HG02798 (cell line): ENCODE measurements around the gene TFDP1.

Experiments
- ATAC-seq: cut with Tn5 transposase; IDR thresholded peaks from one replicate; pipeline ENCODE4 v1.9.1; 2021; ENCODE audit warnings: mild to moderate bottlenecking; ENCODE audit not compliant: unreplicated experiment, poor library complexity

TFDP1 gene

DNA sequence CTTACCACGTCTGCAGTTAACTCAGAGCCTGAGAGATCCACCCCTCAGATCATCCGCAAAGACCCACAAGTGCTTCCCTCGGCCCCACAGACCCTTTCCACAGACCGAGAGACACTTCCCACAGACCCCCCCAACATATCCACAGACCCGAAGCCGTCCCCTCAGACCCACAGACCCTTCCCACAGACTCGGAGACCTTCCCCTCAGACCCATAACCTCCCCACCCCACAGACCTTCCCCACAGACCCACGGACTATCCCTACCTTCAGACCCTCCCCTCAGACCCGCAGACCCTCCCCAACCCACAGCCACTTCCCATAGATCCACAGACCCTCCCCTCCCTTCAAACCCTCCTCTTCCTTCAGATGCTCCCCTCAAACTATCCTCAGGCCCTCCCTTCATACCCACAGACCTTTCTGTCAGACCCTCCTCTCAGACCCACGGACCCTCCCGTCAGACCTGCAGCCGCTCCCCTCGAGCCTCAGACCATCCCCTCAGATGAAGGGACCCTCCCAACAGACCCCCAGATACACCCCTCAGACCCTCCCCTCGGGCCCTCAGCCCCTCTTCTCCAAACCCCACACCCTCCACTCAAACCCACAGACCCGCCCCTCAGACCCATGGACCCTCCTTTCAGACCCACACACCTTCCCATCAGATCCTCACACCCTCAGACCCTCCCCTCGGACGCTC is 20.1 kb upstream of the TFDP1 start:
- no peak for ATAC-seq

GRCh38 chr13:113565526-113566226 is 18.9 kb upstream of the TFDP1 start:
- ATAC-seq = no peak

DNA sequence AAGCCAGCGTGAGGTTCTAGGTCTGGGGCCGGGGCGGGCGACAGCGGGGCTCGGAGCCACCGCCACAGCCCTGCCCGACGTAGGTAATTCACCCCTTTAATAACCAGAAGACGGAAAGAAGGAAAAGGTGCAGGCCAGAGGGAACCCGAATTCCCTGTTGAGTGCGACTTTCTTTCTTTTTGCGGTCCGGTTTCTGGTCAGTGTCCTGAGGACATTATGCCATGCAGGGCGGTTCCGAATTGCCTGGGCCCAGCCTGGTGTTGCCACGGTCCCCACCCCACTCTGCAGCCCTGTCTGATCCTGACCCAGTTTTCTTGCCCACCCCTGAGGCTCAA is 18.4 kb upstream of the TFDP1 start:
- no peak for ATAC-seq

DNA sequence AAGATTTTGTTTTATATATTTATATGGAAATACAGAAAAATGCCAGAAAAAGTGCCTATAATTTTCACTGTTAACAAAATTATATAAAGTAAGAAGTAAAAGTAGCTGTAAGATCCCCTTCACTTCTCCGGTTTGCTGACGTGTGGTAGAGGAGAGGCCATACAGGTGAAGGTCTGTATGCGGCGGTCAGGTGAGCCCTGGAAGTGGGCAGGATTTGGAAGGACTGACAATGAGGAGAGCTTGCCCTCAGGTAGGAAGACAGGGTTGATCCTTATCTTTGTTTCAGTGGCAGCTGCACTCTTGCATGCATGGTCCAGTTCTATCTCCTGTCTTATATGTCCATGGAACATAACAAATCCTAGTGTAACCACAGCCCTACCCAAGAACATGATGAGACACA is 16.9 kb upstream of the TFDP1 start:
- ATAC-seq = no peak

DNA sequence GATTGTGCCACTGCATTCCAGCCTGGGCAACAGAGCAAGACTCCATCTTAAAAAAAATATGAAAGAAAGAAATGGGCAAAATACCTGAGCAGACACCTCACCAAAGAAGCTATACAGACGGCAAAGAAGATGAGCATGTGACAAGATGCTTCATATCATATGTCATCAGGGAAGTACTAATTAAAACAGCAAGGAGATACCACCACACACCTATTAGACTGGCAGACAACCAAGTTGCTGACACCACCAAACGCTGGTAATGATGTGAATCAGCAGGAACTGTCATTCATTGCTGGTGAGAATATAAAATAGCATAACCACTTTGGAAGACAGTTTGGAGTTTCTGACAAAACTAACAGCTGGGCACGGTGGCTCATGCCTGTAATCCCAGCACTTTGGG is 11.5 kb upstream of the TFDP1 start:
- ATAC-seq = no peak

DNA sequence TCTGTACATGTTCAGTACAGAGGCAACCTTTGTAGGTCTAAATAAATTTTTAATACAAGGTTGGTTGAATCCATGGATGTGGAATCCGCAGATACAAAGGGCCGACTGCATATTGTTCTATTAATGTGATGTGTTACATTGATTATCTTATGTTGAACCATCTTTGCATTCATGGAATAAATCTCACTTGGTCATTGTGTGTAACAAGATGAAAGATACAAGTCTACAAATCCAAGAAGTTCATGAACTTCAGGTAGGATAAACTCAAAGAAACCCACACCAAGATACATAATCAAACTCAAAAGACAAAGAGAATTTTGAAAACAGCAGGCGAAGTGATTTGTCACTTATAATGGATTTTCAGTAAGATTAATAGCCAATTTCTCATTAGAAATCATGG is 8.0 kb upstream of the TFDP1 start:
- ATAC-seq = no peak

- no peak for ATAC-seq
Measured at GRCh38 chr13:113577881-113578435, 6.6 kb upstream of the TFDP1 start.

GRCh38 chr13:113579686-113580085 is 4.9 kb upstream of the TFDP1 start:
- ATAC-seq = no peak

- ATAC-seq = no peak
Measured at GRCh38 chr13:113581871-113582270, 2.7 kb upstream of the TFDP1 start.

DNA sequence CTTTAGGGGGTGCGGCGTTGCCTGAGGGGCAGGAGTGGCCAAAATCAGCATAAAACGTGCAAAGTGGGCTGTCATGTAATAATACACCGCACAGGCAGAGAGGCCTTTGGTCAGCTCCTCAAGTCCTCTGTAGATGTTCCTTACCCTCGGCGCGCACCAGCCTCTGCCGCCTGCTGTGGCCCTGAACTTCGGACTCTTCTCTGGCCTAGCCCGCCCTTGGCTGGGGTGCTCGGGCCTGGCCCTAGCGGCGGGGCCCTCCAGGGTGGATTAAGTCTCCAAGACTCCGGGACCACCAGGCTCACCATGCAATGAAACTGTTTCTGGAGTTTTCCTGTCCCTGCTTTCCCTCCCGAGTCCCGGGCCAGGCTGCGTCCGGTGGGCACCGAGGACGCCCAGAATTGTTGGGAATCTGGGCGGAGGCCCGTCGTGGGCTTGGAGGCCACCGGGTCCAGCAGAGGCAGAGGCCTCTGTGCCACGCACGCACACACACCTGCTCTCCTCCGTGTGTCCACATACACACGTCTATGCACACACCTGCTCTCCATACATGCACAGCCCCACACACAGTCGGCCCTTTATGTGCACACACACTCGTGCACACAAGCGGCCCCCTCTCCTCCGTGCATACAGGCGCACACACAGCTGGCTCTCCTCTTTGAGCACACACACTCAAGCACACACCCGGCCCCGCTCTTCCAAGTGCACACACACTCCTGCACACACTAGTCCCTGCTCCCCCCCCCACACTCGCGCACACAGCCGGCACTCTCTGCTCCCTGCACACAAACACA is 1.5 kb upstream of the TFDP1 start:
- no peak for ATAC-seq

GRCh38 chr13:113584870-113585671 is 518 bp downstream of the TFDP1 start:
- peak; percentile 36 for ATAC-seq

DNA sequence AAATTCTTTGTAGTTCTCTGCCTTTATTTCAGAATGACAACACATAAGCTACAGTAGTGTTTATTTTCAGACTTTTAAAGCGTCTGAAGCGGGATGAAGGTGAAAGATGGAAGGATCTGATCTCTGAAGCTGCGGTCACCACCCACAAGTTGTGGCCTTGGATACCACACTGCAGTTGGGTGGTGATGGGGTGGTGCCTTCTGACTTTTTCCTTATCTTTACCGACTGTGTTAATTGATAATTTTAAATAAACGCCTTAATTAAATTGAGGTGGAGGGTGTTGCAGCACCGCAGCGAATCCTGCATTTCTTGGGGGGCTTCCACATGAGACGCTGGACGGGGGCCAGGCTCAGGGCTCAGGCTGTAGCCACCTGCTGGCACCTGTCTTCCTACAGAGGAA is 1.3 kb downstream of the TFDP1 start:
- ATAC-seq = no peak

DNA sequence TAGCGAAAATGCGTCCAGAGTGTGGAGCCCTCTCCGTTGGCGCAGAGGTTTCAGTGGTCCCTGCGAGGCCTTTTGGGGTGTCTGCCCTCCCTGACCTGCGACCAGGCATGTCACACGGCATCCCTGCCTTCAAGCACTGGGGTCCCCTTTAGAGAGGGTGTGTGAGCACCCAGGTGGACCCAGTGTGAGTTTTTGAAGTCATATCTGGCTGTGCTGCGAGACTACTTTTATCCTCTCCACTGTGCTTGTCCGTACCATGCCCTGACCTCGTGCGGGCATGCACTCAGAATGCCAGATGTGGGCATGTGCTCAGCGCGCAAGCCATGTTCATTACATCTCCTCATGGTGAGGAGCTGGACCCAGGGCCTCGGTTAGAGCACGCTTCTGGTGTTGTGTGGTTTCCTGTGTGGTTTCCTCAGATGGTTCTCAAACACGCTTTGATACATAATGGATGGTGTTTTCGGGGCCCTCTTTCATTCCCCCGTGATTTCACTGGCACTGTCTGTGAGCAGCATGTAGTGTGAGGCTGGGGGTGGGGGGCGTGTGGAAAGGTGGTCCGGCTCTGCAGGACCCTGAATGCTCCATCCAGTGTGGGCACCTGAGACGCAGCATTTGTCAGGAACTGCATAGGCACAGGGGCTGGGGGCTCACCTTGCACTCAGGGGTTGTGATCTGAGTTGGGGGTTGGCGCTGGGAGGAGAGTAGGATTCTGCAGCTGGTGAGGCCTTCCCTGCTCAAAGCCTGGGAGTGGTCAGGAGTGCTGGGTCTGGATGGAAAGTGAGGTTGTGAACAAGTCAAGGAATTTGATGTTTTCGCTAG is 2.3 kb downstream of the TFDP1 start:
- no peak for ATAC-seq

DNA sequence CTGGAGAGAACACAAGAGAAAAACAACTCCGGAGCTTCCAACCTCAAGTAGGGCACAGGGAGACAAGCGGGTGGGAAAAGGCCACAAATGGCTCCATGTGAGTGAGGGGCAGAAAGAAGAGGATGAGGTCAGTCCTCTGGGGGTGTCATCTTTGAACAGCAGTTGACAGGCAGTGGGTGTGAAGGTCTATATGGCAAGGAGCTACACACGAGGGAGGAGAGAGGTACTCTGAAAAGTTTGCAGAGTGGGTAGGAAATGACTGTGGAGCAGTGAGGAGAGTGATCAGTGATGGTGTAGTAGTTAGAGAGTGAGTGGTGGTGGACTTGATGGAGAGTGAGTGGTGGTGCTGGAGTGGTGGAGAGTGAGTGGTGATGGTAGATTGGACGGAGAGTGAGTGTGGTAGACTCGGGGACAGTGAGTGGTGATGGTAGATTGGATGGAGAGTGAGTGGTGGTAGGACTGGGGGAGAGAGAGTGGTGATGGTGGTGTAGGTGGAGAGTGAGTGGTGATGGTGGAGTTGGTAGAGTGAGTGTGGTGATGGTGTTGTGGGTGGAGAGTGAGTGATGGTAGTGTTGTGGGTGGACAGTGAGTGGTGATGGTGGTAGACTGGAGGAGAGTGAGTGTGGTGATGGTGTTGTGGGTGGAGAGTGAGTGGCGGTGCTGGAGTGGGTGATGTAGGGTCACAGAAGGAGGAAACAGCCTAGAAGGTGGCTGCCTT is 4.0 kb downstream of the TFDP1 start:
- no peak for ATAC-seq

- no peak for ATAC-seq
Measured at GRCh38 chr13:113589251-113589960, 4.9 kb downstream of the TFDP1 start.

DNA sequence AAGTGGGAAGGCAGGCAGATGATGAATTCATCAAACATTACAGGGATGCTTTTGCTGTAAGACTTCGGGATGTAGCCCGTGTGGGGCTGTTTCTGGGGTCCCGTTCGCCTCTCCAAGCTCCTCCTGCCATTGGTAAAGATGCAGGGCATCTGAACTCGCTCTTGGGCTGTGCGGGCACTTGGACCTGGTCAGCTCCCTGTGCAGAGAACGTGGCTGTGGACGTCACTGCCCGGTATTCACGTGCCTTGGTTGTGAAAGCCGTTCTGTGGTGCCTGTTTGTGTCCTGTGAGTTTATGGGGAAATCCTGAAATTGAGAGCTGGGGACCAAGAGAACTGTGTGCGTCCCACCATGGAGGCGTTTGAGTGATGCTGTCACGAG is 5.4 kb downstream of the TFDP1 start:
- ATAC-seq = no peak

GRCh38 chr13:113591750-113592149 is 7.2 kb downstream of the TFDP1 start:
- no peak for ATAC-seq

DNA sequence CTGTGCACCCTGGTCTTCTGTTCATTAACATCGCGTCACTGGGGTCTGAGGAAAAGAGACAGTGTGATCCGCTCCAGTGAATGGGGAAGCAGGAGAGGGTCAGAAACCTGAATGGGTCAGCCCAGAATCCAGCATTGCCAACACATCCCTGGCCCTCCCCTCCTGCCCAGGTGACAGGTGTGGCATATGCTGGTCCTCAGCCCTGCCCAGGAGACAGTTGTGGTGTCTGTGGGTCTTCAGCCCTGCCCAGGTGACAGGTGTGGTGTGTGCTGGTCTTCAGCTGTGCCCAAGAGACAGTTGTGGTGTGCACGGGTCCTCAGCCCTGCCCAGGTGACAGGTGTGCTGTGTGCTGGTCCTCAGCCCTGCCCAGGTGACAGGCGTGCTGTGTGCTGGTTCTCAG is 8.0 kb downstream of the TFDP1 start:
- no peak for ATAC-seq
